ENCODE data around the gene OR6N1.
A peak's percentile ranks its signal among the peaks of the same experiment; 100 is the strongest.

Gene OR6N1, protein sequence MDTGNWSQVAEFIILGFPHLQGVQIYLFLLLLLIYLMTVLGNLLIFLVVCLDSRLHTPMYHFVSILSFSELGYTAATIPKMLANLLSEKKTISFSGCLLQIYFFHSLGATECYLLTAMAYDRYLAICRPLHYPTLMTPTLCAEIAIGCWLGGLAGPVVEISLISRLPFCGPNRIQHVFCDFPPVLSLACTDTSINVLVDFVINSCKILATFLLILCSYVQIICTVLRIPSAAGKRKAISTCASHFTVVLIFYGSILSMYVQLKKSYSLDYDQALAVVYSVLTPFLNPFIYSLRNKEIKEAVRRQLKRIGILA

DNA sequence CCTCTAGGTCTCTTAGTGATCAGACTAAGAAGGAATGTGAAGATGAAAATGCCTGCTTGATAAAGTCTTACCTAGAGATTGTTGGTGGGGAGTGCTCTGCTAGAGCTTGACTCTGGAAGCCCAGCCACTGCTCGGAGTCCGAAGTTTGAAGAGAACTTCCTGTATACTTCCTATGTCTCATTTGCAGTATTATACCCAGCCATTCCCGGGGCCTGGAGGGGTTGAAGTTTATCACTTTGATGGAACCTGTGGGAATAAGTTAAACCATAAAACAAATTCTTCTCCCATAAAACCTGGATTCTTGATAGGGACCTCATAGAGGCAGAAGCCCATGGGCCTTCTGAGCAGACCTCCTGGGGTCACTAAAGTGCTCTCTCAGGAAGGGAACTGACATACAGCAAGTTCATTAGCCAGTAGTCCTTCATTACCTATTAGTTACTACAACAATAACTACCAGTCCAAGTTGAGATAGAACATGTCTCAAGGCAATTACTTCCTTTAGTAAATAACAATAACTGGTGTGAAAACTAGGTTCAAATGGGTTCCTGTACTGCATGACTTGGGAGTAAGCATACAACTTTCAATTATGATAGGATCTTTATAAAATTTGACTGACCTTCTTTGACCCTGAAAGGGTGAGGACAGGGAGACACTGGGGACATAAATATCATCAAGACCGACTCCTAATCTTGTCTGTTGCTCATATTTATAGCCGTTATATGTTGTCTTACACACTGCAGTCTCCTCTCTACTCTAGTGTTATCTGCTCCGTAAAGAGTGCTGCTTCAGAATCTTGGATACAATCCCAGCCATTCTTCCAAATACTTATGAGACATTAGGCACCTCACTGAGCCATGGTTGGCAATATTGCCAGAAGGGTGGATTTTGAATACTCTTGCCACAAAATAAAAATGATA, at the start of gene OR6N1:
TSS of gene OR6N1 (minus strand) at position 246 of the 917 bp plus-strand sequence. CDS start 5,513 bp downstream, outside the sequence.
- Histone ChIP-seq H3K36me3 (no peaks in the 10 kb centered on the region), H3K4me1 (no peaks in the 10 kb centered on the region), H3K27ac (no peak within 1 kb of the TSS), H3K27me3 (no peaks in the 10 kb centered on the region), H3K9me3 (no peaks in the 10 kb centered on the region), H3K4me2 (no peak within 1 kb of the TSS), H4K20me1 (no peaks in the 10 kb centered on the region), H3K9ac (no peak within 1 kb of the TSS), H3K4me3 (no peak within 1 kb of the TSS)
- no peak for TF ChIP-seq Cebpa-rat (IDR thresholded peaks at IDR 0.05)

- no peak for TF ChIP-seq Cebpa-rat (IDR thresholded peaks at IDR 0.05)
- H3K9ac ChIP-seq: no peak overlapping the region
These were observed 49.7 kb upstream of the OR6N1 start for GRCh38 chr1:158821723-158822122.

GRCh38 chr1:158819461-158820443, 47.8 kb upstream of the OR6N1 start:
- H3K9ac ChIP-seq: no peak overlapping the region
- H3K4me3 ChIP-seq: no peak overlapping the region
- H3K27ac ChIP-seq: no peak overlapping the region
- no peak for TF ChIP-seq Cebpa-rat (IDR thresholded peaks at IDR 0.05)
- H3K9me3 ChIP-seq: 0 out of 2 replicates have a peak, but pooled peaks cover under 1% of the 10 kb centered on the region
- no peaks in the 10 kb centered on the region for H4K20me1 ChIP-seq
- no peaks in the 10 kb centered on the region for H3K36me3 ChIP-seq
- H3K4me2 ChIP-seq: no peak overlapping the region
- H3K27me3 ChIP-seq: no peaks in the 10 kb centered on the region
- H3K4me1 ChIP-seq: peaks cover 10% of the 10 kb centered on the region; the same call in 1 of the 2 replicates

More at GRCh38 chr1:158821723-158822122, 49.7 kb upstream of the OR6N1 start:
- H3K9me3 ChIP-seq: 0 out of 2 replicates have a peak, but pooled peaks cover 3% of the 10 kb centered on the region
- H3K36me3 ChIP-seq: no peaks in the 10 kb centered on the region
- H3K27me3 ChIP-seq: no peaks in the 10 kb centered on the region
- H3K4me3 ChIP-seq: no peak overlapping the region
- no peak overlapping the region for H3K27ac ChIP-seq
- H3K4me2 ChIP-seq: no peak overlapping the region
- H3K4me1 ChIP-seq: peaks cover 10% of the 10 kb centered on the region; the same call in 1 of the 2 replicates
- no peaks in the 10 kb centered on the region for H4K20me1 ChIP-seq

- Histone ChIP-seq H3K4me1 (peaks cover 10% of the 10 kb centered on the region; the same call in 1 of the 2 replicates), H3K27me3 (no peaks in the 10 kb centered on the region), H3K27ac (no peak overlapping the region), H3K9ac (no peak overlapping the region), H3K4me2 (peak overlapping the region; percentile 20; the same call in 1 of the 2 replicates), H3K4me3 (no peak overlapping the region), H3K36me3 (no peaks in the 10 kb centered on the region), H4K20me1 (no peaks in the 10 kb centered on the region), H3K9me3 (no peaks in the 10 kb centered on the region)
- TF ChIP-seq Cebpa-rat (IDR thresholded peaks at IDR 0.05): no peak
These were observed 47.0 kb upstream of the OR6N1 start for GRCh38 chr1:158818975-158819431.

- H3K27ac ChIP-seq: no peak overlapping the region
These were observed 46.6 kb upstream of the OR6N1 start for GRCh38 chr1:158818560-158818959.

DNA sequence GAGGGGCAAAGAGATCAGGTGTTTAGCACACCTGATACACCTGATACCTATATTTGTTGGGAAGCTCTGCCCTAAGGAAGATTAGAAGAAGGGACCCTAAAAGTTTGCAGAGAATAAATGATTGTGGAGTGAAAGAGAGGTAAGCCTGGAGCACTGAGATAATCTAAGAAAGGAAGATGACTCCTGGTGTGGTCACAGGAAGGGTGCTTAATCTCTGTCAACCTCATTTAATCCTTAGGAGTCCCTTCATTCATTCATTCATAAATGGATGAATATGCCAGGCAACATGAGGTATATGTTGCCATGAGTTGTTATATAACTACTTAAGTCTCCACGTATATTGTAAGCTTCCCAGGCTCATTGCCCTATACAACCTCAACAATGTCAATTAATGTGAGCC, 43.0 kb upstream of the OR6N1 start:
- no peak for TF ChIP-seq Cebpa-rat (IDR thresholded peaks at IDR 0.05)
- Histone ChIP-seq H3K9me3 (no peaks in the 10 kb centered on the region), H3K4me1 (peaks cover 27% of the 10 kb centered on the region), H3K27ac (no peak overlapping the region), H3K4me2 (no peak overlapping the region), H3K27me3 (no peaks in the 10 kb centered on the region), H3K9ac (no peak overlapping the region), H4K20me1 (no peaks in the 10 kb centered on the region), H3K36me3 (no peaks in the 10 kb centered on the region), H3K4me3 (no peak overlapping the region)

More at GRCh38 chr1:158818560-158818959, 46.6 kb upstream of the OR6N1 start:
- TF ChIP-seq Cebpa-rat (IDR thresholded peaks at IDR 0.05): no peak
- peak overlapping the region; percentile 20; the same call in 1 of the 2 replicates for H3K4me2 ChIP-seq
- H3K4me1 ChIP-seq: peaks cover 13% of the 10 kb centered on the region
- no peak overlapping the region for H3K9ac ChIP-seq
- H3K36me3 ChIP-seq: no peaks in the 10 kb centered on the region
- H3K4me3 ChIP-seq: no peak overlapping the region
- H3K9me3 ChIP-seq: no peaks in the 10 kb centered on the region
- H3K27me3 ChIP-seq: no peaks in the 10 kb centered on the region
- no peaks in the 10 kb centered on the region for H4K20me1 ChIP-seq

DNA sequence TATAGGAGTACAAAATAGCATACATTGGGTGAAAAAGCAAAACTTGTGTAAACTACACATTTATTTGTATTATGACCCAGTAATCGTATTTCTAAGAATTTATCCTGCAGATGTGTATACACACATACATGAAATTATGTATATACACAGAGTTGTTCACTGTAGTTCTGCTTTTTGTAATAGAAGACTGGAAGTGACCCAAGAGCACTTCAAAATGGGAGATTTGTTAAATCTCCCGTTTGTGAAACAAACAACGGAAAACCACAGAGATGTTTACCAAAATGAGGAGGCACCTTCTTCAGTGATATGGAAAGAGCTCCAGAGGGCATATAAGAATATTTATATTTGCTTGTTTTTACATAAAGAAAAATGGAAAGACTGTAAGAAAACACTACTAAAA, 41.2 kb upstream of the OR6N1 start:
- Histone ChIP-seq H3K4me3 (no peak overlapping the region), H3K27me3 (no peaks in the 10 kb centered on the region), H3K27ac (no peak overlapping the region), H3K4me1 (peaks cover 19% of the 10 kb centered on the region), H3K36me3 (no peaks in the 10 kb centered on the region), H4K20me1 (no peaks in the 10 kb centered on the region), H3K9ac (no peak overlapping the region), H3K4me2 (peak overlapping the region; percentile 32), H3K9me3 (no peaks in the 10 kb centered on the region)
- no peak for TF ChIP-seq Cebpa-rat (IDR thresholded peaks at IDR 0.05)

DNA sequence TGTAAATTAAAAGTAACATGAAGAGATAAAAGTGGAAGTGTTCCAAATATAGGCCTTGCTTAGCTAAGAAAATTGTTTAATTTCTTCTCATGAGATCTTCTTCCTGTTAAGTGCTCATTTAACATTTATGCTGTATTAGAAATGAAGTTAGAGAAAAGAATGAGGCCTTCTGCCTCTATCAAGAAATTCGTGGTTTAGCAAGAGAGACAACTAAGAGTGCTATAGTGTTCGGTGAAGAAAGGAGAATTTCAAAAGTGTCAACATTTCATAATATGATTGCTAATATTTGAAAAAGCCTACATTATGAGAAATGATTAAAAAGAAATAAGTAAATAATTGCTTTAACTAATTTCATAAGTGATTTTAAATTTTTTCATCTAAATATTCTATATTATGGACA, 40.3 kb upstream of the OR6N1 start:
- Histone ChIP-seq H3K27ac (no peak overlapping the region), H3K9ac (no peak overlapping the region), H4K20me1 (no peaks in the 10 kb centered on the region)

GRCh38 chr1:158810311-158810710, 38.3 kb upstream of the OR6N1 start:
- no peaks in the 10 kb centered on the region for H4K20me1 ChIP-seq
- H3K4me1 ChIP-seq: peaks cover 19% of the 10 kb centered on the region
- no peaks in the 10 kb centered on the region for H3K27me3 ChIP-seq
- no peak for TF ChIP-seq Cebpa-rat (IDR thresholded peaks at IDR 0.05)
- H3K9me3 ChIP-seq: no peaks in the 10 kb centered on the region
- no peak overlapping the region for H3K4me3 ChIP-seq
- no peak overlapping the region for H3K27ac ChIP-seq
- no peaks in the 10 kb centered on the region for H3K36me3 ChIP-seq
- H3K4me2 ChIP-seq: peak overlapping the region; percentile 17; the same call in 1 of the 2 replicates
- H3K9ac ChIP-seq: no peak overlapping the region

More for the DNA sequence above, 40.3 kb upstream of the OR6N1 start:
- Histone ChIP-seq H3K4me2 (no peak overlapping the region), H3K27me3 (no peaks in the 10 kb centered on the region), H3K9me3 (no peaks in the 10 kb centered on the region), H3K4me3 (no peak overlapping the region), H3K36me3 (no peaks in the 10 kb centered on the region), H3K4me1 (peaks cover 19% of the 10 kb centered on the region)
- TF ChIP-seq Cebpa-rat (IDR thresholded peaks at IDR 0.05): no peak
